Subcutaneous adipose tissue (tissue), 4 donors: Measurements from ENCODE around the gene MAP4K3. TPM values are rescaled to one million over a fixed set of nuclear protein-coding genes. Genes with fewer than 3 reads are reported as not detected.

Source experiments
- CTCF ChIP-seq: fragments of 450-650 bp; IDR thresholded peaks from one replicate; pipeline ENCODE4 v1.5.1; 2016; ENCODE audit warnings: low read depth, mild to moderate bottlenecking, control low read depth, antibody characterized with exemption, moderate library complexity
- total RNA-seq, 4 donors: library from RNA; depleted of rRNA; stranded (reverse); fragments of >200 nt; gene quantifications; one replicate each; pipeline ENCODE4 v1.1.0, GENCODE V29; 2016

MAP4K3 gene
- total RNA-seq, 4 donors from 2014 or later, result 57.8 to 90.6 (median 63.6) TPM

- no peak for TF ChIP-seq CTCF
Observed at GRCh38 chr2:39407516-39408296, 29.4 kb downstream of the MAP4K3 start.

- no peak for TF ChIP-seq CTCF
Observed at GRCh38 chr2:39405364-39405763, 31.7 kb downstream of the MAP4K3 start.

- no peak for TF ChIP-seq CTCF
Observed at GRCh38 chr2:39403311-39403710, 33.8 kb downstream of the MAP4K3 start.

GRCh38 chr2:39401319-39401718 lies 35.8 kb downstream of the MAP4K3 start:
- no peak for TF ChIP-seq CTCF

GRCh38 chr2:39399570-39399969 lies 37.5 kb downstream of the MAP4K3 start:
- no peak for TF ChIP-seq CTCF

GRCh38 chr2:39395313-39395712 lies 41.8 kb downstream of the MAP4K3 start:
- TF ChIP-seq CTCF, result no peak

GRCh38 chr2:39394516-39394961 lies 42.5 kb downstream of the MAP4K3 start:
- no peak for TF ChIP-seq CTCF
